HepG2 (cell line): ENCODE data around the gene ZBTB45. TPM values are rescaled to one million over a fixed set of nuclear protein-coding genes. Genes with fewer than 3 reads are reported as not detected.
"Not testable (repeated sequence)": the region's sequence is repeated elsewhere in the genome, so short reads cannot be mapped to it uniquely, and the experiment has no call there.

Experiments used
- ATAC-seq: fragments of 200-7000 bp; cut with Tn5 transposase; 3 replicates; pipeline ENCODE4 v1.9.1; 2020; ENCODE audit warnings: mild to moderate bottlenecking, moderate library complexity
- BruUV-seq: library from RNA; stranded (reverse); fragments of 400-500 nt; replicated peaks from 2 replicates; lab custom pipeline; 2021; lab: Mats Ljungman, UMichigan
- CTCF ChIA-PET: fragments of 300-600 bp; formaldehyde crosslinking; extraction: SDS; loops from one replicate; lab custom pipeline; 2021; ENCODE audit warnings: low total read pairs, inconsistent platforms, low intra/inter-chr PET ratio; lab: Yijun Ruan, JAX
- POLR2A ChIA-PET: fragments of 350-600 bp; sonication (Branson Sonifier 250); formaldehyde crosslinking; loops from one replicate; lab custom pipeline; 2020; ENCODE audit warnings: antibody characterized with exemption, inconsistent platforms; lab: Yijun Ruan, JAX
- DNase-seq: peaks from one replicate; pipeline ENCODE4 v3.0.0-alpha.2; 2015; ENCODE audit warnings: low spot score
- FAIRE-seq: peaks from 3 replicates; lab custom pipeline; 2011; peaks lifted over from hg19 to GRCh38; lab: Jason Lieb, UNC
- H2AFZ ChIP-seq: one replicate; pipeline ENCODE4 v1.6.1; 2011; ENCODE audit warnings: low read length, inconsistent platforms
- H3K27ac ChIP-seq: fragments of 300-600 bp; 3 replicates; pipeline ENCODE4 v1.8.0; 2011; ENCODE audit warnings: mixed run types, mild to moderate bottlenecking, mixed read lengths, low read length, inconsistent platforms; ENCODE audit not compliant: insufficient read depth; ENCODE audit errors: extremely low read length
- H3K27me3 ChIP-seq, 2 experiments: fragments of 200-600 bp in 1 of 2; 2 replicates in 1 of 2; 3 replicates in 1 of 2; pipeline versions ENCODE4 v1.6.0 to v1.8.0; 2011; ENCODE audit warnings: low read length in 2 of 2, mild to moderate bottlenecking in 2 of 2, moderate library complexity in 2 of 2, inconsistent platforms in 1 of 2; ENCODE audit not compliant: insufficient read depth in 2 of 2, control insufficient read depth in 1 of 2
- H3K36me3 ChIP-seq, 2 experiments: fragments of 200-600 bp in 1 of 2; replicated peaks in 1 of 2; 2 replicates in 1 of 2; 3 replicates in 1 of 2; pipeline versions ENCODE4 v1.5.1 to v1.8.0; 2011; ENCODE audit warnings: low read length in 2 of 2, inconsistent platforms in 1 of 2; ENCODE audit not compliant: insufficient read depth in 2 of 2, control insufficient read depth in 1 of 2
- H3K4me1 ChIP-seq: 2 replicates; pipeline ENCODE4 v1.5.1; 2012; ENCODE audit warnings: low read length, inconsistent platforms; ENCODE audit not compliant: insufficient read depth
- H3K4me2 ChIP-seq: 2 replicates; pipeline ENCODE4 v1.6.0; 2011; ENCODE audit warnings: low read depth, low read length, inconsistent platforms
- H3K4me3 ChIP-seq, 3 experiments: fragments of 200-600 bp in 1 of 3; sonication (generic), shearing (Covaris generic) in 1 of 3; replicated peaks in 1 of 3; 2 replicates each; pipeline ENCODE4 v1.5.1; 2011 to 2016; ENCODE audit warnings: low read length in 3 of 3, inconsistent platforms in 2 of 3, low read depth in 2 of 3, mild to moderate bottlenecking in 2 of 3, control low read depth in 1 of 3, mixed read lengths in 1 of 3; ENCODE audit not compliant: insufficient read depth in 1 of 3
- H3K79me2 ChIP-seq: one replicate; pipeline ENCODE4 v1.6.1; 2011; ENCODE audit warnings: low read length, inconsistent platforms; ENCODE audit not compliant: insufficient read depth
- H3K9ac ChIP-seq: 2 replicates; pipeline ENCODE4 v1.6.0; 2011; ENCODE audit warnings: mild to moderate bottlenecking, low read depth, low read length, inconsistent platforms; ENCODE audit not compliant: insufficient read depth
- H3K9me3 ChIP-seq: 2 replicates; pipeline ENCODE4 v1.5.1; 2012; ENCODE audit warnings: mild to moderate bottlenecking, low read length
- H4K20me1 ChIP-seq: 2 replicates; pipeline ENCODE4 v1.6.0; 2011; ENCODE audit warnings: inconsistent platforms, mild to moderate bottlenecking, low read length, moderate library complexity; ENCODE audit not compliant: insufficient read depth
- AGO2 ChIP-seq: fragments of 200-400 bp; formaldehyde crosslinking; optimal IDR thresholded peaks from 2 replicates; pipeline ENCODE3; 2017; ENCODE audit warnings: mild to moderate bottlenecking, low read depth, low read length, moderate library complexity
- HNF4A ChIP-seq: sonication (generic); formaldehyde crosslinking; IDR thresholded peaks from 2 replicates; pipeline ENCODE4 v1.4.0; 2020; ENCODE audit warnings: missing genetic modification reagents
- HNF4G ChIP-seq, 2 experiments: sonication (generic) in 1 of 2; formaldehyde crosslinking in 1 of 2; IDR thresholded peaks; 2 replicates each; pipeline versions ENCODE4 v1.4.0 to v1.6.1; 2011 to 2020; ENCODE audit warnings: borderline replicate concordance in 2 of 2, low read depth in 2 of 2, mild to moderate bottlenecking in 2 of 2, low read length in 1 of 2, missing genetic modification reagents in 1 of 2, moderate library complexity in 1 of 2
- JUNB ChIP-seq: sonication (generic); formaldehyde crosslinking; IDR thresholded peaks from 2 replicates; pipeline ENCODE4 v1.8.0; 2022; ENCODE audit warnings: missing genetic modification reagents, mild to moderate bottlenecking, borderline replicate concordance
- NFYC ChIP-seq: IDR thresholded peaks from 2 replicates; pipeline ENCODE4 v1.6.1; 2016; ENCODE audit warnings: missing genetic modification reagents, missing compliant biosample characterization
- SPEN ChIP-seq: sonication (generic); formaldehyde crosslinking; IDR thresholded peaks from 2 replicates; pipeline ENCODE4 v1.5.1; 2020; ENCODE audit warnings: low read depth, mild to moderate bottlenecking, missing genetic modification reagents
- ZBTB38 ChIP-seq: sonication (generic); formaldehyde crosslinking; IDR thresholded peaks from 2 replicates; pipeline ENCODE4 v1.5.1; 2020; ENCODE audit warnings: mild to moderate bottlenecking, missing genetic modification reagents
- WGBS: methylation state at CpG from one replicate; pipeline ENCODE4 v1.1.6; 2017; ENCODE audit warnings: low lambda C conversion rate; 5-methylcytosine and 5-hydroxymethylcytosine counted together
- in situ Hi-C: cut with HindIII; loops from 2 replicates; pipeline ENCODE4 v1.10.0; 2017; ENCODE audit warnings: low pct_unique_long_range_greater_than_20kb; ENCODE audit not compliant: extremely low pct_ligation_motif_present
- intact Hi-C: fragments of 100-400 bp; cut with micrococcal nuclease; formaldehyde crosslinking; loops from one replicate; pipeline ENCODE4 v1.10.0; 2022; ENCODE audit not compliant: unreplicated experiment
- polyA plus RNA-seq, 8 experiments: library from polyadenylated mRNA; depleted of rRNA in 3 of 8; stranded (reverse) in 7 of 8; unstranded in 1 of 8; fragments of >200 nt; fragmentation: Illumina TruSeq in 4 of 8; extraction: Trizol in 4 of 8; gene quantifications; 2 replicates each; pipeline versions ENCODE4 v1.2.1 to v1.2.3, GENCODE V29; 2011 to 2016; ENCODE audit warnings: low read depth in 4 of 8, missing spikeins in 1 of 8, mixed read lengths in 1 of 8; ENCODE audit not compliant: insufficient read depth in 1 of 8
- total RNA-seq, 5 experiments: library from RNA; depleted of rRNA; stranded (reverse); fragments of >200 nt; fragmentation: Illumina TruSeq; extraction: Trizol; gene quantifications; 2 replicates each; pipeline ENCODE4 v1.2.3, GENCODE V29; 2016; ENCODE audit warnings: low read depth in 1 of 5
- TF ChIP-seq, protein P1 (sequence below): sonication (generic); formaldehyde crosslinking; IDR thresholded peaks from 2 replicates; pipeline ENCODE4 v1.5.0; 2020; ENCODE audit warnings: missing genetic modification reagents, mild to moderate bottlenecking, borderline replicate concordance
- TF ChIP-seq, protein P2 (sequence below): sonication (generic); formaldehyde crosslinking; IDR thresholded peaks from 2 replicates; pipeline ENCODE4 v1.9.0; 2021; ENCODE audit warnings: missing genetic modification reagents, mild to moderate bottlenecking, borderline replicate concordance
- TF ChIP-seq, protein P3 (sequence below): sonication (generic); formaldehyde crosslinking; IDR thresholded peaks from 2 replicates; pipeline ENCODE4 v1.8.1; 2023; ENCODE audit warnings: mild to moderate bottlenecking, missing genetic modification reagents

Gene ZBTB45
- total and polyA plus RNA-seq, 2 of the 13 experiments (the other 11 are each of a cell fraction or from before 2014, with no cell fraction given) = 3.0 to 3.7 TPM

DNA sequence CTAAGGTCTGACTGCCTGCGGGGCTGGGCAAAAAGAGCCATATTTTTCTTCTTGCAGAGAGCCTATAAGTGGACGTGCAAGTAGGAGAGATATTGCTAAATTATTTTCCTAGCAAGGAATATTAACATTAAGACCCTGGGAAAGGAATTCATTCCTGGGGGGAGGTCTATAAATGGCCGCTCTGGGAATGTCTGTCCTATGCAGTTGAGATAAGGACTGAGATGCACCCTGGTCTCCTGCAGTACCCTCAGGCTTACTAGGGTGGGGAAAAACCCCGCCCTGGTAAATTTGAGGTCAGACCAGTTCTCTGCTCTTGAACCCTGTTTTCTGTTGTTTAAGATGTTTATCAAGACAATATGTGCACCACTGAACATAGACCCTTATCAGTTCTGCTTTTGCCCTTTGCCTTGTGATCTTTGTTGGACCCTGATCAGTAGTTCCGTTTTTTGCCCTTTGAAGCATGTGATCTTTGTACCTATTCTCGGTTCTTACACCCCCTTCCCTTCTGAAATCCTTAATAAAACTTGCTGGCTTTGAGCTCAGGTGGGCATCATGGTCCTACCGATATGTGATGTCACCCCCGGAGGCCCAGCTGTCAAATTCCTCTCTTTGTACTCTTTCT, 11.9 kb downstream of the ZBTB45 start:
- H3K27ac ChIP-seq; H3K36me3 ChIP-seq; H4K20me1 ChIP-seq; CTCF ChIA-PET; H3K4me3 ChIP-seq; intact Hi-C loops; DNase-seq; H3K4me2 ChIP-seq; FAIRE-seq; H2AFZ ChIP-seq; H3K9ac ChIP-seq; TF ChIP-seq HNF4G (CRISPR knock-in tag; IDR thresholded peaks at IDR 0.05; ENCODE audit: borderline replicate concordance, low read depth): not testable (repeated sequence)
- POLR2A ChIA-PET = interaction anchor here (1.0 kb wide), 1 partner anchor 8 kb away, joined by 3 read pairs; no protein-coding TSS in a partner anchor
- H3K4me1 ChIP-seq = peaks cover 36% of the 10 kb centered on the region
- peak; percentile 40; the same call in 1 of the 2 replicates for TF ChIP-seq HNF4A (CRISPR knock-in tag)
- peak; percentile 20; the same call in 1 of the 2 replicates for TF ChIP-seq HNF4G (IDR thresholded peaks at IDR 0.05; ENCODE audit: borderline replicate concordance, low read depth, low read length)
- TF ChIP-seq, all 625 proteins: peak for 2; not testable (repeated sequence) for 623
- ATAC-seq, BruUV-seq, H3K9me3 ChIP-seq, in situ Hi-C loops, H3K27me3 ChIP-seq, H3K79me2 ChIP-seq: not testable (repeated sequence)
- WGBS = 85% methylated on average over 7 of the region's 8 CpGs

DNA sequence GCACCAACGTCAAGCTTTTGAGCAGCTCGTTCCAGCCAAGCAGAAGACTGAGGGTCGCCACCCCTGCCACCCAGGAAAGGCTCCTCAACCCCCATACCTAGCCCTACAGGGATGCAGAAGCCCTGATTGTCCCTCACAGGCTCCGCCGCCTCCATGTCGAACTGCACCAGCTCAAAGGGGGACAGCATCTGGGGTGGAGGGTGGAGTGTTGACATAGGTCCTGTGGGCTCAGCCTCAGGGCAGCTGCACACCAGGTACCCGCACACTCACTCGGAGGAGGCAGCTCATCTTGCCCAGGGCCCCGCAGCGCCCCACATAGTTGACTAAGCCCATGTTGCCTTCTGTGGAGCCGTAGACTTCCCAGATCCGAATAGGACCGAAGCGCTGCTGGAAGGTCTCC, 19.4 kb downstream of the ZBTB45 start:
- BruUV-seq = no TSS peak
- ChIA-PET POLR2A (interaction anchor here (0.7 to 3.6 kb wide), 8 partner anchors 12 to 138 kb away, joined by 3 to 44 read pairs (median 4); partner anchors contain the start of genes SLC27A5, TRIM28, ZBTB45 and ZNF497), CTCF (no interaction called here)
- WGBS = no CpG with 5 or more reads among the region's 14 CpGs
- Histone ChIP-seq H3K9ac (peak overlapping the region; percentile 78), H3K27me3 (no peaks in the 10 kb centered on the region; a peak in 1 of 5 replicates), H3K36me3 (no peaks in the 10 kb centered on the region), H3K4me1 (peaks cover 37% of the 10 kb centered on the region), H3K4me2 (peak overlapping the region; percentile 85), H3K27ac (peak overlapping the region; percentile 68), H3K9me3 (no peaks in the 10 kb centered on the region), H3K4me3 (peak overlapping the region; percentile 60 to 77 (median 74)), H4K20me1 (no peaks in the 10 kb centered on the region), H3K79me2 (peaks cover 17% of the 10 kb centered on the region), H2AFZ (no peak overlapping the region)
- FAIRE-seq = no peak
- TF ChIP-seq, protein P1, sequence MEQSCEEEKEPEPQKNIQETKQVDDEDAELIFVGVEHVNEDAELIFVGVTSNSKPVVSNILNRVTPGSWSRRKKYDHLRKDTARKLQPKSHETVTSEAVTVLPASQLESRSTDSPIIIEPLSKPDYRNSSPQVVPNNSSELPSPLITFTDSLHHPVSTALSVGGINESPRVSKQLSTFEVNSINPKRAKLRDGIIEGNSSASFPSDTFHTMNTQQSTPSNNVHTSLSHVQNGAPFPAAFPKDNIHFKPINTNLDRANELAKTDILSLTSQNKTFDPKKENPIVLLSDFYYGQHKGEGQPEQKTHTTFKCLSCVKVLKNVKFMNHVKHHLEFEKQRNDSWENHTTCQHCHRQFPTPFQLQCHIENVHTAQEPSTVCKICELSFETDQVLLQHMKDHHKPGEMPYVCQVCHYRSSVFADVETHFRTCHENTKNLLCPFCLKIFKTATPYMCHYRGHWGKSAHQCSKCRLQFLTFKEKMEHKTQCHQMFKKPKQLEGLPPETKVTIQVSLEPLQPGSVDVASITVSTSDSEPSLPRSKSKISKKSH = peak; percentile 60; the same call in 1 of the 2 replicates
- TF ChIP-seq AGO2 (peak; percentile 55), NFYC (CRISPR knock-in tag) (no peak), JUNB (CRISPR knock-in tag) (no peak), SPEN (CRISPR knock-in tag) (0 out of 2 replicates have a peak, but pooled peaks have one; percentile 35), ZBTB38 (peak; percentile 59)
- TF ChIP-seq, protein P2, sequence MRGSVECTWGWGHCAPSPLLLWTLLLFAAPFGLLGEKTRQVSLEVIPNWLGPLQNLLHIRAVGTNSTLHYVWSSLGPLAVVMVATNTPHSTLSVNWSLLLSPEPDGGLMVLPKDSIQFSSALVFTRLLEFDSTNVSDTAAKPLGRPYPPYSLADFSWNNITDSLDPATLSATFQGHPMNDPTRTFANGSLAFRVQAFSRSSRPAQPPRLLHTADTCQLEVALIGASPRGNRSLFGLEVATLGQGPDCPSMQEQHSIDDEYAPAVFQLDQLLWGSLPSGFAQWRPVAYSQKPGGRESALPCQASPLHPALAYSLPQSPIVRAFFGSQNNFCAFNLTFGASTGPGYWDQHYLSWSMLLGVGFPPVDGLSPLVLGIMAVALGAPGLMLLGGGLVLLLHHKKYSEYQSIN (CRISPR knock-in tag) = no peak
- TF ChIP-seq, protein P3, sequence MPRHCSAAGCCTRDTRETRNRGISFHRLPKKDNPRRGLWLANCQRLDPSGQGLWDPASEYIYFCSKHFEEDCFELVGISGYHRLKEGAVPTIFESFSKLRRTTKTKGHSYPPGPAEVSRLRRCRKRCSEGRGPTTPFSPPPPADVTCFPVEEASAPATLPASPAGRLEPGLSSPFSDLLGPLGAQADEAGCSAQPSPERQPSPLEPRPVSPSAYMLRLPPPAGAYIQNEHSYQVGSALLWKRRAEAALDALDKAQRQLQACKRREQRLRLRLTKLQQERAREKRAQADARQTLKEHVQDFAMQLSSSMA (CRISPR knock-in tag) = no peak
- intact Hi-C loops (no loop called here), in situ Hi-C loops (no loop called here)
- no peak for DNase-seq
- no peak for ATAC-seq
